ENCODE measurements around the gene FGF8.

FGF8 gene

DNA sequence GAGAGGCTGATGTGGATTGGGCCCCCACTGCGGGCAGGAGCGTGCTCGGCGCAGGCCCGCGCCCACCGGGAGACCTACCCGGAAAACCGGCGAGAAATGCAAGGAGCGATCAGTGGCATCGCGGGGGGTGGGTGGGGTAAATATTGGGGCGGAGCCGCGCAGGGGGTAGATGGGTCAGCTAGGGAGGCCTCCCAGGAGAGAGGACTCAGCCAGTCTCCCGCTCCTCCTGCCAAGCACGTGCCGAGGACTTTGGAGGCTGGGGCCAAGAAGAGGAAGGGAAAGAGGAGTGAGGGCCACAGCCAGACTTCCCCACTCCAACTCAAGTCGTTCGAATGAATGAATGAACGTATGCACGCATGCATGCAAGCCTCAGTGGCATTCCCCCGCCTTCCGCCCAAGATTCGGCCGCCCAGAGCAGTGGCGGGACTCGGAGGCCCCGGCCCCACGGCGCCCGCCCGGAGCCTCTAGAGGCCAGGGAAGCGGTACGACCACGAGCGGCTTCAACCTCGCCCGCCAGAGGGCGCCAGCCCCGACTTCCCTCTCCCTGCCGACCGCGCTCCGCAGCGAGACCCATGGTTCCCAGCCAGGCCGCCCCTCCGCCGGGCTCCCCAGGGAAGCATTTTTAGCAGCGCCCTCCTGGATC lies 3.8 kb upstream of the FGF8 start:
- peak overlapping the region; percentile 86 for H3K4me2 ChIP-seq (ENCODE audit: low read length)
- H3K9ac ChIP-seq (ENCODE audit: low read length), result peak overlapping the region; percentile 44; the same call in 1 of the 2 replicates
- no peaks in the 10 kb centered on the region for H3K9me3 ChIP-seq (ENCODE audit: low read length)
- peaks cover 8% of the 10 kb centered on the region; the same call in 1 of the 2 replicates for H3K36me3 ChIP-seq (ENCODE audit: insufficient read depth, low read length)
- TF ChIP-seq EZH2 (IDR thresholded peaks at IDR 0.05; ENCODE audit: borderline replicate concordance, low read length), result no peak
- TF ChIP-seq, protein P1, sequence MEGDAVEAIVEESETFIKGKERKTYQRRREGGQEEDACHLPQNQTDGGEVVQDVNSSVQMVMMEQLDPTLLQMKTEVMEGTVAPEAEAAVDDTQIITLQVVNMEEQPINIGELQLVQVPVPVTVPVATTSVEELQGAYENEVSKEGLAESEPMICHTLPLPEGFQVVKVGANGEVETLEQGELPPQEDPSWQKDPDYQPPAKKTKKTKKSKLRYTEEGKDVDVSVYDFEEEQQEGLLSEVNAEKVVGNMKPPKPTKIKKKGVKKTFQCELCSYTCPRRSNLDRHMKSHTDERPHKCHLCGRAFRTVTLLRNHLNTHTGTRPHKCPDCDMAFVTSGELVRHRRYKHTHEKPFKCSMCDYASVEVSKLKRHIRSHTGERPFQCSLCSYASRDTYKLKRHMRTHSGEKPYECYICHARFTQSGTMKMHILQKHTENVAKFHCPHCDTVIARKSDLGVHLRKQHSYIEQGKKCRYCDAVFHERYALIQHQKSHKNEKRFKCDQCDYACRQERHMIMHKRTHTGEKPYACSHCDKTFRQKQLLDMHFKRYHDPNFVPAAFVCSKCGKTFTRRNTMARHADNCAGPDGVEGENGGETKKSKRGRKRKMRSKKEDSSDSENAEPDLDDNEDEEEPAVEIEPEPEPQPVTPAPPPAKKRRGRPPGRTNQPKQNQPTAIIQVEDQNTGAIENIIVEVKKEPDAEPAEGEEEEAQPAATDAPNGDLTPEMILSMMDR (IDR thresholded peaks at IDR 0.05; ENCODE audit: low read length), result peak; percentile 40
- no peaks in the 10 kb centered on the region for H4K20me1 ChIP-seq (ENCODE audit: insufficient read depth, low read length)
- H3K9me2 ChIP-seq (ENCODE audit: low read depth, low read length), result no peaks in the 10 kb centered on the region
- peaks cover 45% of the 10 kb centered on the region for H3K4me1 ChIP-seq (ENCODE audit: insufficient read depth, low read length, severe bottlenecking)
- H3K4me3 ChIP-seq (ENCODE audit: low read depth, low read length, poor library complexity, severe bottlenecking), result peak overlapping the region; percentile 55
- no peaks in the 10 kb centered on the region for H3F3A ChIP-seq (ENCODE audit: insufficient read depth, low read length)
- H3K27me3 ChIP-seq (ENCODE audit: insufficient read depth, low read length), result no peaks in the 10 kb centered on the region
- no peak overlapping the region for H3K27ac ChIP-seq (ENCODE audit: low read depth, low read length, poor library complexity, severe bottlenecking)
- H3K79me2 ChIP-seq (ENCODE audit: insufficient read depth, low read length), result no peaks in the 10 kb centered on the region
- no peak overlapping the region for H2AFZ ChIP-seq (ENCODE audit: low read length)

DNA sequence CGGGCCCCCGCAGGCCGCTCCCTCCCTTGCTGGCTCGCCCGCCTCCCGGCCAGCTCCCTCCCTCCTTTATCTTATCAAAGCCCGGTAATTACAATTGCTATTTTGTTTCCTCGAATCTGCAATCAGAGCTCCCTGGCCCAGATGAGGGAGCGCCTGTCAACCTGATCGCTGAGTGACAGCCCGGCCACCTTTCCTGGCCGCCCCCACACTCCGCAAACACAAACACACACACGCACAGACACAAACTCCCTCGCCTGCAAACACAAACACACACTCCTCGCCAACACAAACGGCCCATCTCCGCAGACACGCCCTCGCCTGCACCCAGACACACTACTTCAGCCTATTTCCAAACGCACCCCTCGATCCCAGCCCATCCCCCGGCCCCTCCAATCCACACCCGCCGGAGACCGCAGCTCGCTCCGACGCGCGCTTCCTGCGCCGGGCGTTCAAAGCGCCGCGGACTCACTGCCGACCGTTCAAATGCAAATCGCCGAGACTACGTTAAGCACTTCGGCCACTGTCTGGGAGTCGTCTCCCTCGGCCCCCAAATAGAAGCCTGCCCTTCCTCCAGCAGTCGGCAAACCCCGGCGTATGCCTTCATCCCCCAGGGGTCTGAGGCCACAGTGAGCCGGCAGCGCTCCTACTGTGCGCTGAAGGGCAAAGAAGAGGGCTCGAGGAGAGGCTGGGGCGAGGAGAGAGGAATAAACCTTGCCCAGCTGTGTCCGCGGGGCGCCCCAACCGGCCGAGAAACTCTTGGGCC lies 3.0 kb upstream of the FGF8 start:
- Histone ChIP-seq H3K9me2 (ENCODE audit: low read depth, low read length) (no peaks in the 10 kb centered on the region), H3K4me3 (ENCODE audit: low read depth, low read length, poor library complexity, severe bottlenecking) (peak overlapping the region; percentile 55), H3K9me3 (ENCODE audit: low read length) (no peaks in the 10 kb centered on the region), H3K79me2 (ENCODE audit: insufficient read depth, low read length) (no peaks in the 10 kb centered on the region), H3K4me1 (ENCODE audit: insufficient read depth, low read length, severe bottlenecking) (peaks cover 38% of the 10 kb centered on the region), H4K20me1 (ENCODE audit: insufficient read depth, low read length) (no peaks in the 10 kb centered on the region), H3K36me3 (ENCODE audit: insufficient read depth, low read length) (peaks cover 8% of the 10 kb centered on the region; the same call in 1 of the 2 replicates), H3K9ac (ENCODE audit: low read length) (peak overlapping the region; percentile 44; the same call in 1 of the 2 replicates), H3K27ac (ENCODE audit: low read depth, low read length, poor library complexity, severe bottlenecking) (no peak overlapping the region), H3K4me2 (ENCODE audit: low read length) (peak overlapping the region; percentile 86), H2AFZ (ENCODE audit: low read length) (no peak overlapping the region), H3F3A (ENCODE audit: insufficient read depth, low read length) (no peaks in the 10 kb centered on the region), H3K27me3 (ENCODE audit: insufficient read depth, low read length) (no peaks in the 10 kb centered on the region)
- TF ChIP-seq, protein P1 (IDR thresholded peaks at IDR 0.05; ENCODE audit: low read length), result no peak
- no peak for TF ChIP-seq EZH2 (IDR thresholded peaks at IDR 0.05; ENCODE audit: borderline replicate concordance, low read length)

DNA sequence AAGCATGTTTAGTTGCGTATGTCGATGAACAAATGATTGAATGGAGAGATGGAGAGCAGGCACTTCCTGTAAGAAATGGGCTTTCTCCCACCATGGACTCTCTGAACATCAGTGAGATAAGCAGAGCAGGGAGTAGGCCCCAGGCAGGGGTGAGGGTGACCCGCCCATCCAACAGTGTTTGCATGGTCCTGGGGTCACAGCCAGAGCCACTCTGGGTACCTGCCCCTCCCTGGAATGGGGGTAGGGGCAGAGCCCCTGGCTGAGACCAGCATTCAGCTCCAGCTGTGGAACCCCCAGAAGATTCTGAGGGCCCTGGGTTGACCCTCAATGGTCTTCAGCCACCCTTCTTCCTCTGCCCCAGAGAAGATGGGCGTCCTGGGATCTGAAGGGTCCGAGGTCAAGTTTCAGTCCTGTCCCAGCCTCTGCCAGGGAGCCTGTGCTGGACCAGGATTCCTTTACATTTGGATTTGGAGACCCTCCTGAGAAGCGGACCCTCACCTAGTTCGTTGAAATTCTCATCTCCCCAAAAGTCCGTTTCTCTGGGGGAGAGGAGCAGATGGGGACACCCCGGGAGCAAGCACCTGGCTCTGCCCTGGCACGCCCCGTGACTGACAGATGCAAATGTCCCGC lies 2.4 kb upstream of the FGF8 start:
- TF ChIP-seq, protein P1 (IDR thresholded peaks at IDR 0.05; ENCODE audit: low read length), result no peak
- TF ChIP-seq EZH2 (IDR thresholded peaks at IDR 0.05; ENCODE audit: borderline replicate concordance, low read length), result no peak
- peak overlapping the region; percentile 86 for H3K4me2 ChIP-seq (ENCODE audit: low read length)

More for the DNA sequence above, 2.4 kb upstream of the FGF8 start:
- no peaks in the 10 kb centered on the region for H3F3A ChIP-seq (ENCODE audit: insufficient read depth, low read length)
- H3K9me3 ChIP-seq (ENCODE audit: low read length), result no peaks in the 10 kb centered on the region
- no peak overlapping the region for H3K27ac ChIP-seq (ENCODE audit: low read depth, low read length, poor library complexity, severe bottlenecking)
- no peak overlapping the region for H3K9ac ChIP-seq (ENCODE audit: low read length)
- H2AFZ ChIP-seq (ENCODE audit: low read length), result no peak overlapping the region
- no peaks in the 10 kb centered on the region for H3K27me3 ChIP-seq (ENCODE audit: insufficient read depth, low read length)
- peak overlapping the region; percentile 55 for H3K4me3 ChIP-seq (ENCODE audit: low read depth, low read length, poor library complexity, severe bottlenecking)
- H3K4me1 ChIP-seq (ENCODE audit: insufficient read depth, low read length, severe bottlenecking), result peaks cover 32% of the 10 kb centered on the region
- no peaks in the 10 kb centered on the region for H3K79me2 ChIP-seq (ENCODE audit: insufficient read depth, low read length)
- no peaks in the 10 kb centered on the region for H4K20me1 ChIP-seq (ENCODE audit: insufficient read depth, low read length)
- peaks cover 8% of the 10 kb centered on the region; the same call in 1 of the 2 replicates for H3K36me3 ChIP-seq (ENCODE audit: insufficient read depth, low read length)
- H3K9me2 ChIP-seq (ENCODE audit: low read depth, low read length), result no peaks in the 10 kb centered on the region
